Retinal pigment epithelial cell (primary cell): ENCODE data around the gene OSTN.

Source experiments
- DNase-seq: peaks from one replicate; pipeline ENCODE4 v3.0.0-alpha.2; 2010; ENCODE audit warnings: low read depth
- H3K4me3 ChIP-seq: 2 replicates; pipeline ENCODE4 v1.5.1; 2011; ENCODE audit warnings: mild to moderate bottlenecking, low read length, control low read depth, moderate library complexity
- CTCF ChIP-seq: conservative IDR thresholded peaks from 2 replicates; pipeline ENCODE4 v1.5.1; 2011; ENCODE audit warnings: low read depth, low read length, control low read depth, inconsistent platforms

Gene OSTN

GRCh38 chr3:191198932-191199331, at the start of gene OSTN:
Gene OSTN (plus strand): TSS chr3:191199241. CDS start chr3:191212533, 13,292 bp downstream.
- DNase-seq, result no peak
- H3K4me3 ChIP-seq, result no peak within 1 kb of the TSS
- TF ChIP-seq CTCF, result no peak

- no peak overlapping the region for H3K4me3 ChIP-seq
- TF ChIP-seq CTCF, result no peak
Observed at GRCh38 chr3:191151653-191152052, 47.4 kb upstream of the OSTN start.

GRCh38 chr3:191154827-191155226, 44.2 kb upstream of the OSTN start:
- no peak for DNase-seq
- no peak overlapping the region for H3K4me3 ChIP-seq
- TF ChIP-seq CTCF, result no peak

More at GRCh38 chr3:191151653-191152052, 47.4 kb upstream of the OSTN start:
- no peak for DNase-seq

GRCh38 chr3:191158247-191158646, 40.8 kb upstream of the OSTN start:
- no peak for TF ChIP-seq CTCF
- no peak for DNase-seq
- H3K4me3 ChIP-seq, result no peak overlapping the region

GRCh38 chr3:191158815-191159214, 40.2 kb upstream of the OSTN start:
- TF ChIP-seq CTCF, result no peak
- H3K4me3 ChIP-seq, result no peak overlapping the region
- no peak for DNase-seq

- no peak for DNase-seq
- TF ChIP-seq CTCF, result no peak
- no peak overlapping the region for H3K4me3 ChIP-seq
Observed at GRCh38 chr3:191165802-191166201, 33.2 kb upstream of the OSTN start.

- DNase-seq, result no peak
- TF ChIP-seq CTCF, result no peak
- no peak overlapping the region for H3K4me3 ChIP-seq
Observed at GRCh38 chr3:191166368-191166767, 32.7 kb upstream of the OSTN start.
